Inferior parietal cortex (tissue), 1 donor: ENCODE results near the gene BDH1.
A peak's percentile ranks its signal among the peaks of the same experiment; 100 is the strongest.
"Not testable (repeated sequence)": the region's sequence is repeated elsewhere in the genome, so short reads cannot be mapped to it uniquely, and the experiment has no call there.

ENCODE experiments used
- DNase-seq: peaks from one replicate; pipeline ENCODE4 v3.0.0-alpha.2; 2016; ENCODE audit errors: extremely low spot score

Gene BDH1

DNA sequence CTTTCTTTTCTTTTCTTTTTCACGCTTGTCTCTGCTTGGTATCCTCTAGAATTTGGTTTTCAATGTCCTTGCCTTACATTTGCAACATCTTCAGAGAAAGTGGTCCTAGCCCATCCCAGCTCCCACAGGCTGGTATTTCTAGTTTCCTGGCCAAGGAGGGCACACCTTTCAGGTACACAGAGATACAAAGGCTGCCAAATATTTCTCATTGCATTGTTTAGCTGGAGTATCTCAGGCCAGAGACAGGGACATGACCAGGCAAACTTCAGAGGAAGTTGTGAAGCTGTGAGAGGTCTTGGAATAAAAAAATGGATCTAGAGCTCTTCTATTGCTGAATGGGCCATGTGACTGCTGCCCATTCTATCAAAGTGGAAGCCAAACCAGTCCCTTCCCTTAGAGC lies 68.9 kb downstream of the BDH1 start:
- no peak for DNase-seq

DNA sequence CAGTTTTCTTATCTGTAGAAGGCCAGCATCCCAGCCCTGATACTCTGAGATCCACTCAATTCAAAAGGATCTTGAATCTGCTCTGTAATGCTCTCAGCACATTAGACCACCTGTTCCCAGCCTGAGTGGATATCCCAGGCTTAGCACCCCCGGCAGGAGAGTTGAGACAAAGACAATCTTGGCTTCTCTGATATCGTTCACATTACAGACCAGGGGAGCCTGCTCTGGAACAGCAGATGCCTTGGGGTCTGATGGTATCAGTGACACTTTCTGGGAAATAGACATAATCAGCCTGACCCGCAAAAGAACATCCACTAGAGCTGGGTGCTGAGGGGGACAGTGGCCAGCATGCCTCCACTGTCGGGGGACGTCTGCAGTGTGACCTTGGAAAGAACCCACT lies 70.6 kb downstream of the BDH1 start:
- DNase-seq, result no peak

DNA sequence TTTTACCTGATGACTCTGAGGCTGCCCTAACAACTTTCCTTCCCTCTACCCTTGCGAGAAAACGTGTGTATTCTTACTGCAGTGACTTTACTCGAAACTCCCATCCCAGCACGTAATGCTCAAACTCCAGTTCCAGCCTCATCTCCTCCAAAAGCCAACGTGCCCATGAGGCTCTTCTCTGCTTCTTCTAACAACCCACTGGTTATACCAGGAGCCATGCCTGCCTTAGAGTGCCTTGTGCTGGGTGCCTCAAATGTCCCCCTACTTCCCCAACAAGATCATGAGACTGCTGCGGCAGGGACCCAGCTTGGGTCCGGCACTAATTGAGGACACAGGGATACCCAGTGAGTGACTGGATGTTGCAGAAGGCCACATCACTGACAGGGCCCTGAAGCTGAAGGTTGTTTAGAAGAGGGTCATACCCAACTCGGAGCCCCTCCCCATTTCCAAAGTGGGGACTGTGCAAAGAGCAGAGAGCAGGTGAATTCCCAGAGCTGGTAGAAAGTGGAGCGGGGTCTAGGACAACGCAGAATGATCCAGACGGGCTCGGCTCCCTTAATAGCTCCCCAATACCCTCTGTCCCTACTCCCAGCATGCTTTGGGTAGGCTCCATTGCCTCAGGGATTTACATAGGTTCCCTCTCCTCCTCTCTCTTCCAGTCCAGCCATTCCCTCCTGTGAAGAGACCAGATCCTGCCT lies 71.4 kb downstream of the BDH1 start:
- no peak for DNase-seq

DNA sequence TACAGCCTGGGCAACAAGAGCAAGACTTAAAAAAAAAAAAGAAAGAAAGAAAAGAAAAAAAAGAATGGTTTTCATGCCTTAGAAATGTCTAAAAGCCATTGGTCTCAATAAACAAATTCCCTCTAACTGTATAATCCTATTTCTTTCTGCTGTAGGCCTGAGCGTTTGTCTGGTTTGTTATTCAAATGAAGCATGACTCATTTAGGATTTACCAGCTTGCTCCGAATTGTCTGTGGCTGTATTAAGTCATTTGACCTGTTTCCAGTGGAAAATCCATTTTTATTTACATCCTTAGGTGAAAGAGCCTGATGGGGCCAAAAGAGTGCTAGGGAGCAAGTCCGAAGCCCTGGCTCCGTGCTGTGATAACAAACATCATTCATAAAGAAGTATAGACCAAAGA lies 73.8 kb downstream of the BDH1 start:
- DNase-seq, result no peak

DNA sequence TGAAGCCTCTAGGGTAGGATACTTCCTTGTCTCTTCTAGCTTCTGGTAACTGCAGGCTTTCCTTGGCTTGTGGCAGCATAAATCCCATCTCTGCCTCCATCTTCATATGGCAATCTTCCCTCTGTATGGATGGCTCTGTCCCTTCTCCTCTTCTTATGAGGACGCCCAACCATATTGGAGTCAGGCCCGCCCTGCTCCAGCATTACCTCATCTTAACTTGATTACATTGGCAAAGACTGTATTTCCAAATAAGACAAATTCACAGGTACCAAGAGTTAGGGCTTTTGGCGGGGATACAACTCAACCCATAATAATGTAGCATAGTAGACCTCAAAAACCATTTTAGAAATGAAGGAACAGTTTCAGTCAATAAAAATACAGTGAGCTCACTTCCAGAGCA lies 75.4 kb downstream of the BDH1 start:
- no peak for DNase-seq

DNA sequence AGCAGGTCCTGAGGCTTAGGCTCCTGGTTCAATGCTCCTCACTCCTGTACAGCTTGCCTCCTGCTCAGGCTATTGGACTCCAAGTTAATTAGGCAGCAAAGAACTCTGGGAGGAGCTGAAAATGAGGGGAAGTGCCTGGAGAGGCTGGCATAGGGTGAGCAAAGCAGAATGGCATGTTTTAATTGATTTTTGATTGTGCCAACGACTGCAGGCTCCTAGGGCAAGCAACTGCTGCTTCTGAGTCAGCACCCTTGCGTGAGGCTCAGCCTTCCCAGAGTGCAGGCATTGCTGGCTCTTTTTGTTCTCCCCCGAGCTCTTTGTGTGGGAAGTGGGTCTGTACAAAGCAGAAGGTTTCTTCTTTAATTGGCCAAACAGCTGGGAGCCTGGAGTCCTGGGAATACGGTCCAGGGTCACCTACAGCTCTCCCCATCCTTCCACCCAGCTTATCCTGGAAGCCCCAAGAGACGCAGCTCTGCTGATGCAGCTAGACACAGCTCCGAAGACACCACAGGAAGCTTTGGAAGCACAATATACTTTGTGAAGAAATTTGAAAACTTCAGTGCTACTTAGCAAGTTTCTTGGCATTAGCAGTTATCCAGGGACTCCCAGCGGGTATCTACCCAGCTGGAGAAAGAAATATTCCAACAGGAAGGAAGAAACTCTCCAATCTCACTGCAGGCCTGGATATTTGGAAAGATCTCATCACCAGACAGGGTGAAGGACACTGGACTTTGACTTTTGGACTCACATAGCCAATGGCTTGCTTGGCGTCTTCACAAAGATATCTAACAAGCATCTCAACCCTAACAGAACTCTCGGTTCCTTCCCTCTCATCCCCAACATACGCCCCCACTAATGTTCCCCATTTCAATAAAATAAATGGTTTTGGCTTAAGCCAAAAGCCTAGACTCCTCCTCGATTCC lies 76.8 kb downstream of the BDH1 start:
- DNase-seq, result no peak

DNA sequence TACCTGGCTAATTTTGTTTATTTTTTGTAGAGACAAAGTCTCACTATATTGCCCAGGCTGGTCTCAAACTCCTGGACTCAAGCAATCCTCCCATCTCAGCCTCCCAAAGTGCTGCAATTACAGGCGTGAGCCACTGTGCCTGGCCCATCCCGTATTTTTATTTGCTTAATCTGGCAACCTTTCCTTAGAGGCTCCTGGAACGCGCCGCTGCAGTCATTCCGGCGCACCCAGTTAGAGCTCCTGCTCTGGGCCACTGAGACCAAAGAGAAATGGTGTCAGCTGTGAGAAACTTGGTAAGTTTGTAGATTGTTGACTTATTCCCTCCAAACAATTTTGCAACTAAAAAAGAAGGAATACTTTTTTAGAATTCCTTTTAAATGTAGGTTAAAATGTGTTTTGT lies 78.0 kb downstream of the BDH1 start:
- DNase-seq, result not testable (repeated sequence)

DNA sequence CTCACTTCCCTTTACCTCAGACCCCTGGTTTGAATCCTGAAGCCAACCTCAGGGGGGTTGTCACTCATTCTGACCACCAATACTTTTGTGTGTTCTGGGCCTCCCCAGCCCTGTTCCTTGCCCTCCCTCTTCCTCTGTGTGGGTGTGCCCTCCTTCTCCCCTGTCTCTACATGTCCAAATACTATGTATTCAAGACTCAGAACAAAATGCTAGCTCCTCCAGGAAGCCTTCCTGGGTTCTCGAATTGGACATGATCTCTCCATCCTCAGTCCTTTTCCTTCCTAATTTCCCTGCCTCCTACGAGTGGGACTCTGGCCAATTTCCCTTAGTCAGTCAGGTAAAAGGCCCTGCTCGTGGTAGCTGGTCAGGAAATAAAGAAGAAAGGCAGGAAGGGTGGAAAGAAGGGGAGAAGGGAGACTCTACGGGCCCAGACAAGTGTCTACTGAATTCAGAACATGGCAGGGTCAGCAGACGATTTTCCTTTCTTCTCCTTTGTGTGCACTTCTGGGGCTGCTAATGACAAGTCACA lies 79.7 kb downstream of the BDH1 start:
- no peak for DNase-seq

DNA sequence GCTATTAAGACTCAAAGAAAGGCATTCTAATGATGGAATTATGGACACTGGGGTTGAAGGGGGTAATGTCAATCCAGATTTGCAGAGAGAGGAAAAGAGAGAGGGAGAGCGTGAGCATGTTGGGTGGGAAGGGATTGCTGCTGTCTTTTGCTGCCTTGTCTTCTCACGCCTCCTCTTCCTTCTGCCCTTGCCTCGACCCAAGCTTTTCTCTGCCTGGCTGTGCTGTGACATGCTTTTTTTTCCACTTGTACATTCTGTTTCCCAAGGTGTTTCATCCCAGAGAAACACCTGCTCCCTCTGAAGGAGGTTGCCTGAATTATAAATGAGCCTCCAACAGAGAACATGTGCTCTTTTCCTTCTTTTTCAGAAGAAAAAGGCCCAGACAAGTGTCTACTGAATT lies 80.3 kb downstream of the BDH1 start:
- DNase-seq, result no peak

DNA sequence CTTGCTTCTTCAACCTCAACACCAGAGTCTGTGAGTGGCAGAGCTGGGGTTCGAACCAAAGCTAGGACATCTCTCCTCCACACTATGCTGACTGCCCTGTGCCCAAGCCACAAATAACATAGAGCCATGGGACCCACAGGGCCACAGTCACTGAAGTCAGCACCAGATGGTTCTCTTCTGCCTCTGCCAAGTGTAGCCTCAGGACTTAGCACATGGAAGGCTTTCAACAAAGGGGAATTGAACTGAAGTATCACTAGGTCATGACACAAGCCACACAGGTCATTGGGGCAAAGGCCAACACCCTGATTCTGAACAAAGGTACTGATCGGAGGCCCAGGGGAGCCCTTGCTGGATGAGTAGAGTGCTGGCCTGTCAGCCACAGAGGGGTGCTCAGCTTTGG lies 83.6 kb downstream of the BDH1 start:
- DNase-seq, result no peak

DNA sequence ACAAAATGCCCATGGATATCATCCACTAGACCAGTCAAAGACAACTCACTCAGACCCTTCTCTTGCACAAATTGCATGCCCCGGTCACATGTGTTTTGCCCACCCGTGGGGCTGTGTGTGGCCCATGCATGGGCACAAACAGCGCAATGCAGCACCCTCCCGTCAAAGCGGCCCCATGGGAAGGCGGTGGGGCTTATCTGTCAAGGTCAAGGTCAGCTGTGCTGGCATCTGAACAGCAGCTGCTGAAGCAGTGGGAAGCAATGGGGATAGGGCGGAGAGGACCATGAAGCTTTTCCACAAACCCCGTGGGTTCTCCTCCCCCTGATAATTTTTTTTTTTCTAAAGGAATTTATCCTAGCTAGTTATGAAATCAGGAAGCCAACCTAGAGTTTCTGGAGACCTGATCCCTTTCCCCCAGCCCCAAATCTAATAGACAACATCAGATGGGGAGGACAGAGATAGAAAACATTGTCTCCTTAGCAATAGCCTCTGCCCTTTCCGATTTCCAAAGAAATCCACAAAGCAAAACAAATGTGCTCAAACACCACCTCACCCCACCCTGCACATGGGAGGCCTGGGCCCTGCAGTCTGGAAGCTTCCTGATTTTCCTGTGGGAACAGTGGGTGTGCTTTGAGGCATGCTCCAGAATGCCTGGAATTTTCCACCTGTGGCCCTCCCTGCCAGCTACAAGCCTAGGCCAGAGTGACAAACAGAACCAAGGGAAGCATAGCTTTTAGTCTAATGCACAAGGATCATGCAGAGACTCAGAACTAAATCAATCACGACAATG lies 84.4 kb downstream of the BDH1 start:
- DNase-seq, result no peak

DNA sequence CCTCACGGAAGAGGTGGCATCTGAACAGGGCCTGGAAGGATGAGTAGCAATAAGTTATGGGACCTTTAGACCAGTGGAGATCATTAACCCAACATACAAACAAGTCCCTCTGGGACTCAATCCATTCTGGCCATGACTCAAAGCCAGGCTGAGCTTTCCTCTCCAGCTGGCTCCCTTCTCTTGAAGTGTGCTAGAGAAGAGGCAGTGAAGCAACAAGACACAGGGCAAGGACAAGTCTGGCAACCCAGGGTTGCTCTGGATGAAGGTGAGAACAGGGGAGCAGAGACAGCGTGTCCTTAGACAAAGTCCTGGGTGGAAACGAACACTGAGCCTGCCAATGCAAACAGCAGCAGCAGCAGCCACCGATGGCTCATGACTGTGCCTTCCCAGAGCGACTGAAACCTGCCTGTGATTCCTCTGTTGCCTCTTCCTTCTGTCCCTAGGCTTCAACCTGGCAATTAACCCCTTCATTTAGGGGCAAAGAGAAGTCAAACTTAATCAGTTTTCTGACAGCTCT lies 86.8 kb downstream of the BDH1 start:
- DNase-seq, result no peak

DNA sequence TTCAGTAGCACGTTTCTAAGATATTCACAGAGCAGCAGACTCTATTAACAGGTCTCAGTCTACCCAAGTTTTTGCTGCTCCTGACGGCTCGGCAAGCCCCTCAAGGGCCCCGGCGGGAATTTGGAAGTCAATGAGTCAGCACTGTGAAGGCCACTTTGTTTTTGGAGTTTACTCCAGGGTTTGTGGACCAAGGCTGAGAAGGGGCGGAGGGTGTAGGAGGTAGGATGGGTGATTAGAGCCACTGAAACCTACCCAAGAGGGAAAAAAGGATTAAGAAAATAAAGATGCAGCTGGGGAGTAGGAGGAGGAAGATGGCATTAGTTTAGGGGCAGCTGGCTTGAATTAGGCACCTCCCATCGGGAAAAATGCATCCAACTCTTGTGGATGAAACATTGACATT lies 87.6 kb downstream of the BDH1 start:
- DNase-seq, result no peak

DNA sequence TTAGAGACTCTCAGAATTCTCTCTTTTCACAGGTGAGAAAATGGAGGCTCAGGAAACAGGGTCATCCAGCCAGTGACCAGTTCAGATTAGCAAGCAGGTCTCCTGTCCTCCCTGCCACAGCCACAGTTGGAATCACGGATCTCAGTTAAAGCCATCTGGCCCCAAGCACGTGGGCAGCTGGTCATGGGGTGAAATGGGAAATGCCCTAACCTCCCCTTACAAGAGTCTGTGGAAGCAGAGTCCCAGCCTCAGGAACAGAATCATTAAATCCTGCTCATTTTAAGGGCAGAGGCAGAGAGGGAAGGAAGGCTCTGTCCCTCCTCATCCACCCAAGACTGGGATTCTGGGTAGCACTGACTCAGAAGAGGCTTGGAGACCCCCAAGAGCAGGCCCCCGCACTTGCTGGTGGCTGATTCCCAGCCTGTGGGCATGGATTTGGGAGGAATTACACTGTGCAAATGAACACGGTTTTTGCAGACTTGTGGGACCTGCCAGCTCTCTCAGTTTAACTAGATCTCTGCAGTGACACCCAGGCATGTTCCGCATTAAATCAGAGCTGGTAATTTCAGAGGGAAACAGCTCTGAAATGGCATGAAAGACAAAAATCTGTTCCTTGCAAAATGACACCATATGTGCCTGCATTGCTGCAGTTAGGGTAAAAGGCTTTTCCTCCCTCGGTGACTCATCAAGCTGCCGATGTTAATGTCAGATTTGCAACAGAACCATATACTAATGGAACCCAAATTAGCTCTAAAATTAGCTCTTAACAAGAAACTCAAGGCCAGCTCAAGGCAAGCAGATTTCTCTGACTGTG lies 89.0 kb downstream of the BDH1 start:
- DNase-seq, result peak; percentile 72

DNA sequence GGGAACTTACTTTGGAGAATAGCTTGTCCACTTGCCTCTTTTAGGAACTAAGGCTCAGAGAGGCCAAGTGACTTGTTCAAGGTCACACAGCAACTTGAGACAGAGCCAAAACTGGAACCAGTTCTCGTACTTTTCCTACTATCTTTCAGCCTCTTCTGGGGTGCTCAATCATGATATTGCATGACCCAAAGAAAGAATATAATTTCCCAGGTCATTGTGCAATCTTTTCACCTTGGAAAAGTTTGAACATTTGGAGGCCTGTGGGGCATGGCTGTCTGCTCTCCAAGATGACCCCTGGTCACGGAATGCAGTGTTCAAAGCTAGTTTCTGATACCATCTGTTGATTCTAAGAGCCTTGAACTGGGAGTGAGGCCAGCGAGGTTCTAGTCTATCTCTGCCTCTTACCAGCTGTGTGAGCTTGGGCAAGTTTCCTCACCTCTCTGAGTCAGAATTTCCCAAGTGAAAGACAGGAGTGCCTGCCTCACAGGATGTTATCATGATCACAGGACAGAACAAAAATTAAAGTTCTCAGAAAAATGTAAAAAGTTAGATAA lies 89.7 kb downstream of the BDH1 start:
- DNase-seq, result no peak

DNA sequence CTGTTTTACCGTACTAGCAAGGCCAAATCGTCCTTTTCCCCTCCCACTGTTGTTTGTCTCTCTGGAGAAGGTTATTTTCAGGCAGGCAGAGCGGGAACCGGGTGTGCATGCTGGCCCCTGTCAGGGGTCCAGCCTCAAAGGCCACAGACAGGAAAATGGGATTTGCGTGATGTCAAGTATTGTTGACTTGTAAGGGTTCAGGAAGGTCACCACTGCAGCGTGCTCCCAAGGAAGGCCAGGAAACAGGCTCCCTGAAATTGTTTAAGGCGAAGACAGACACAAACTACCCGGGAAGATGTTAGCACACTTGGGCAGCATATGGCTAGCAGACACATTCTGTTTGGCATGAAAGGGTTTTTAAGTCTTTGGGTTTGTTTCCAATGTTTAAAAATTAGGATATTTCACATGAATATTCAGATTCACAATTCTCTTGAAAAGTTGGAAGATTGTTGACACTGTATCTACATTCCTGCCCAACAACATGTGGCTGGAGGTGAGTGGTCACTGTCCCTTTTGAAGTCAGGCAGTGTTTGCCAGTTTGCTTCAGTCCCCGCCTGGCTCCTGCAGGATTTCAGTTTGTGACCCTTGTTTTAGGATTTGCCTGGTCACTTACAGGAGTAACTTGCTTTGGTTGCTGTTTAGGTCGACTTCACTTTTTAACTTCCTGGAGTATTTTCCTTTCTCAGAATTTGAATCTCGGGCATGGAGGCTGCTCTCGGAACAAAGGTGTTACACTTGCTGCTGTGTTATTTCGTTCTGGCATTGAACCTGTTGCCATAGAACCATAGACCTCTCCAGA lies 90.4 kb downstream of the BDH1 start:
- no peak for DNase-seq

DNA sequence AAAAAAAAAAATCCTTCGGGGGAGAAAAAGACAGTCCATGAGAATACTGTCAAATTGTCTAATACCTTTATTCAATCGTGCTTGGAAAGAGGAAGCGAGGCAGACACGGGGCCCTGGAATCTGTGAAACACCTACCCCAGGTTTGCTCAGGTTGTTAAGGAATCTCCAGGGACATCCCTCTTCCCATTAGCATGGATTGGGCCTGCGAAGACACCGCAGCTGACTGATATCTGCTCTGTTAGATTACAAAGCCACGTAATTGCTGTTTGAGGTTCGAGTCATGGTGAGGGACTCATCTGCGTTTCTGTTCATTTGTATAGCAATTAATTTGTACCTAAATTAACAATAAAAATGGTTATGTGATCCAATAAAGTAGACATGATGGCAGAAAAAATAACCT lies 91.0 kb downstream of the BDH1 start:
- no peak for DNase-seq

DNA sequence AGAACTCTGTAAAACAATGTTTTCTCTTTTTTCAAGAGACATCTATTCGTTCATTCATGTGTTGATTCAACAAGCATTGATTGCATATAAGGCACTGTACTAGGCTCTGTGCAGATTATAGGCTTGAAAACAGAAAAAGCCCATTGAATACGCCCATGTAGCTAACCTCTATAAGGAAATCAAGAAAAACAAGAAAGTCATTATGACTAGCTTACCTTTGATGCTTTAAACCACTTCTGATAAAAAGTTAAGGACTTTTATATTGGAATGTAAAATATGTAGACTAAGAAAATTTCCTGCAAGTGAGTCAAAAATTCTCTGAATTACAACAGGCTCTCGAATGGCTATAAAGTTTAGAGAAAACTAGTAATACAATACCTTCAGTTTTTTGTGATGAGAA lies 92.5 kb downstream of the BDH1 start:
- no peak for DNase-seq

DNA sequence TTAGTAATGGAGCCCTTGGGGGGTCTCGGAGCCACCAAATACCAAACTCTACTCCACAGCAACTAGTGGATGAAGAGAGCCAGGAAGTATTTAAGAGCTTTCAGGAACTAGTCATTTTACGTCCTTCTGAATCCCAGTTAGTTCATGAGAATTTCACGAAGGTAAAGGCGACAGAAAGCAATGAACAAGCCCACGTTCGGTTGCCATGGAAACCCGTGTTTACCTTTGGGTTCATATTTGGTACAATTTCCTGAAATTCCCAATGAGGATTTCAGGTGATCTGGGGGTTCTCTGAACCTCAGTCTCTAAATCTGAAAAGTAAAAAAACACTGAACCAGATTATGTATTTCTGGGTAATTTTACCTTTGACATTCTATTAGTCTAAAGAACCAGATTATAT lies 93.0 kb downstream of the BDH1 start:
- DNase-seq, result no peak

DNA sequence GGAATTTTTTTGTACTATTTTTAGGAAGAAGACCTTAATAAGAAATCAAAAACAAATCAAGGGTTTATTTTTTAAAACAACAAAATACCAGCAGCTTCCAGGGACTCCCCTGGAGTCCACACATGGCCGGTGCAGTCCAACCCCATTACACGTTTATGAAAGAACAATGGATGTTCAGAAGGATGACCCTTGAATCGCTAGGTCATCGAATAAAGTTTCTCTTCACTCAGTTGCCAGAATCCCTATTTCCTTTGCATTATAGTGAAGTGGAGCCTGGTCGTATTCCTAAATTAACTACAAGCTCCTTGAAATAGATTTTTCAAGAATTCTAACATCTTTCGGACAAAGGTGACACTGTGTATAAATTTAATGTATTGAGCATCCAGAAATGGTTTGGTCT lies 95.1 kb downstream of the BDH1 start:
- DNase-seq, result no peak
